ENCODE data around the gene C22orf42. TPM values are rescaled to one million over a fixed set of nuclear protein-coding genes. Genes with fewer than 3 reads are reported as not detected.
"Not testable (repeated sequence)": the region's sequence is repeated elsewhere in the genome, so short reads cannot be mapped to it uniquely, and the experiment has no call there.

C22orf42 gene
- total RNA-seq, 1 experiment from 2014 or later: not detected

DNA sequence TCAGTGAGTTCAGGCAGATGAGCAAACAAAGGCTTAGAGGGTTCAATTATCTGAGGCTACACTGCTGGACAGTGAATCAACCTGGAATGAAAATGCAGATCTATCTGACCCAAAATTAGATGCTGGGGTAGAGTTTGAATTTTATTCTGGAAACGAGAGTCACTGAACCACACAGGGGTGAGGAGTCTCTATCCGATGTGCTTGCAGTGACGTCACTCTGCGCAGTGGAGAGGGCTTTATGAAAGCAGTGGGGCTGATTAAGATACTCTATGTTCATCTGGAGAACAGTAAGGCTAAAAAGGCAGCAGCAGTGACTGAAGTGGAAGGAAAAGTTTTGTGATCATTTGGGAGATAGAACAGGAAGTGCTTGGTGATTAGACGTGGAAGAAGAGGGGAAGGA, 1.3 kb upstream of the C22orf42 start:
- not testable (repeated sequence) for H3K4me3 ChIP-seq (ENCODE audit: insufficient read depth, low read depth, low read length); H3K27me3 ChIP-seq (ENCODE audit: control insufficient read depth, insufficient read depth, low read length); H3K36me3 ChIP-seq (replicated peaks; ENCODE audit: control insufficient read depth, insufficient read depth, low read length); DNase-seq

DNA sequence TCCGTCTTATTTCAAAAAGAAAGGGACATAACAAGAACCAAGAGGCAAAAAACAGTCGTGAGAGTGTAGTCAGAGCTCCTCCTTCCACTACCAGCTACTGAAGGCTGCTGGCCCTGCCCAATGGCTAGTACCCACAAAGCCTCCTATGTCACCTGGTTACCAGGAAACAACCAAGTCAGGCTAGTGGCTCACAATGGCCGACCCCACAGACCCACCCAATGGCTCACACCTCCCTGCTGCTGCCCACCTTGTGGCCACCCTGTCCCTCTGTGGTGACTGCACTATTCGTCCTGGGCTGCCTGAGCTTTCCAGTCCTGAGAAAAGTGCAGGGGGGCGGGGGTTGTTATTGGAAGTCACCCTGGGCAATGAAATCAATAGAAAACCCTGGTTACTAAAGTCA, 1.5 kb downstream of the C22orf42 start:
- H3K27me3 ChIP-seq (ENCODE audit: control insufficient read depth, insufficient read depth, low read length); H3K36me3 ChIP-seq (replicated peaks; ENCODE audit: control insufficient read depth, insufficient read depth, low read length); DNase-seq; H3K4me3 ChIP-seq (ENCODE audit: insufficient read depth, low read depth, low read length): not testable (repeated sequence)

DNA sequence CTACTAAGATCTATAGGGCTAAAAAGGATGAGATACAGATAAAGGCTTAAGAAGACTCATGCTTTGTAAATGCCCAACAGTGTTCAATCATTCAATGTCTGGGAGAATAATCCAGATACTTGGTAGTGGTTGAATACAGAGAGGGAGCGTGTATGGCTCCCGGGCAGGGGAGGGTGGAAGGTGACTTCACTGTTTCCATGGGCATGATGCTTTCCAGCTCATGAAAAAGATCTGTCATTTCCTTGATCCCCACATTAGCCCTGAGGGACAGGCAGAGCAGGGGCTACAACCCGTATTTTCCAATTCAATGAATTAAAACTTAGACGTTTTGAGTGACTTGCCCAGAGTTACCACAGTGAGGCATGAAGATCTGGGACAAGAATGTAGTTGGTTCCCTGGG, 4.4 kb downstream of the C22orf42 start:
- not testable (repeated sequence) for DNase-seq; H3K36me3 ChIP-seq (replicated peaks; ENCODE audit: control insufficient read depth, insufficient read depth, low read length); H3K4me3 ChIP-seq (ENCODE audit: insufficient read depth, low read depth, low read length); H3K27me3 ChIP-seq (ENCODE audit: control insufficient read depth, insufficient read depth, low read length)

GRCh38 chr22:32151641-32152040, 7.5 kb downstream of the C22orf42 start:
- DNase-seq; H3K4me3 ChIP-seq (ENCODE audit: insufficient read depth, low read depth, low read length); H3K36me3 ChIP-seq (replicated peaks; ENCODE audit: control insufficient read depth, insufficient read depth, low read length); H3K27me3 ChIP-seq (ENCODE audit: control insufficient read depth, insufficient read depth, low read length): not testable (repeated sequence)

- not testable (repeated sequence) for H3K4me3 ChIP-seq (ENCODE audit: insufficient read depth, low read depth, low read length); DNase-seq; H3K36me3 ChIP-seq (replicated peaks; ENCODE audit: control insufficient read depth, insufficient read depth, low read length)
Measured at GRCh38 chr22:32150647-32151046, 8.5 kb downstream of the C22orf42 start.

DNA sequence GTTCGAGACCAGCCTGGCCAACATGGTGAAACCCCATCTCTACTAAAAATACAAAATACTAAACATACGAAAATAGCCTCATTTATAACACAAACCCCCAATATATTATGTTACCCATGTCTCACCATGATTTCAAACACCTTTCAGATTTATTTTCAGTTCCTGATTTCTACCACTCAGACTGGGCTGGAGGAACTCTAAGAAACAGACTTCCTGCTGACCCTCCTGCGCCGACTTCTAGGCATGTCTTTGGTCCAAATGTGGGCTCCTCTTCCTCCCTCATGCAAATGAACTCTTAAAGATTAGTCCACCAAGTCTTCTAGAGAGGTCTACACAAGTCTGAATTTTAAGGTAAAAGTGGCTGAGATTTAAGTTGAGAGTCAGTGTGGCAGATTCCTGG, 10.7 kb downstream of the C22orf42 start:
- not testable (repeated sequence) for DNase-seq; H3K4me3 ChIP-seq (ENCODE audit: insufficient read depth, low read depth, low read length); H3K27me3 ChIP-seq (ENCODE audit: control insufficient read depth, insufficient read depth, low read length); H3K36me3 ChIP-seq (replicated peaks; ENCODE audit: control insufficient read depth, insufficient read depth, low read length)

More at GRCh38 chr22:32150647-32151046, 8.5 kb downstream of the C22orf42 start:
- H3K27me3 ChIP-seq (ENCODE audit: control insufficient read depth, insufficient read depth, low read length): not testable (repeated sequence)

DNA sequence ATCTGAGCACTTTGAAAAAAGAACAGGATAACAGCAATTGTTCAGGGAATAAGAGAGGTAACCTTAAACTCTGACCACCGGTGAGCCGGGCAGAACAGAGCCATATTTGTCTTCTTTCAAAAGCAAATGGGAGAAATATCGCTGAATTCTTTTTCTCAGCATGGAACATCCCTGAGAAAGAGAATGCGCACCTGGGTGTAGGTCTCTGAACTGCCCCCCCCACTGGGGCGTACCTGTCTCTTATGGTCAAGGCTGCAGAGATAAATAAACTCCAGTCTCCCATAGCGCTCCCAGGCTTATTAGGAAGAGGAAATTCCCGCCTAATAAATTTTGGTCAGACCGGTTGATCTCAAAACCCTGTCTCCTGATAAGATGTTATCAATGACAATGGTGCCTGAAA, 12.0 kb downstream of the C22orf42 start:
- H3K36me3 ChIP-seq (replicated peaks; ENCODE audit: control insufficient read depth, insufficient read depth, low read length); H3K4me3 ChIP-seq (ENCODE audit: insufficient read depth, low read depth, low read length); DNase-seq; H3K27me3 ChIP-seq (ENCODE audit: control insufficient read depth, insufficient read depth, low read length): not testable (repeated sequence)

GRCh38 chr22:32144496-32145274, 14.4 kb downstream of the C22orf42 start:
- no peaks in the 10 kb centered on the region for H3K27me3 ChIP-seq (ENCODE audit: control insufficient read depth, insufficient read depth, low read length)
- no peak for DNase-seq
- H3K4me3 ChIP-seq (ENCODE audit: insufficient read depth, low read depth, low read length): no peak overlapping the region
- H3K36me3 ChIP-seq (replicated peaks; ENCODE audit: control insufficient read depth, insufficient read depth, low read length): no peaks in the 10 kb centered on the region

DNA sequence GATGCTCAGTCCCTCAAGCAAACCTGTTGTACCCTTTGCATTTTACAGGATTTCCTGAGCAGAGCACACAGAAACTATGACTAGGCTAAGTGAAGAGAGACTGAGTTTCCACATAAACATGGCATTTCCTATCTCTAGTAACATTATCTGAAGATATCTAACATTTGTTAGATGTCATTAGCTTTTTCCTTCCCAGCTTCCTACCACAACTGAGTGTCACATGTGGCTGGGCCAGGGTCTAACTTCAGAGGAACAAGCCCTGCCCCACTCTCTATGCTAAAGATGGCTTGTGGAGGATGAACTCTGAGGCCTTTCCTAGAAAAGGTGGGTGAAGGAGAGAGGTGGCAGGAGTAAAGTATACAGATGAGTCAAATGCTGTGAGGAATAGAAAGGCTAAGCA, 16.5 kb downstream of the C22orf42 start:
- DNase-seq: no peak
- Histone ChIP-seq H3K36me3 (replicated peaks; ENCODE audit: control insufficient read depth, insufficient read depth, low read length) (no peaks in the 10 kb centered on the region), H3K4me3 (ENCODE audit: insufficient read depth, low read depth, low read length) (no peak overlapping the region), H3K27me3 (ENCODE audit: control insufficient read depth, insufficient read depth, low read length) (no peaks in the 10 kb centered on the region)

DNA sequence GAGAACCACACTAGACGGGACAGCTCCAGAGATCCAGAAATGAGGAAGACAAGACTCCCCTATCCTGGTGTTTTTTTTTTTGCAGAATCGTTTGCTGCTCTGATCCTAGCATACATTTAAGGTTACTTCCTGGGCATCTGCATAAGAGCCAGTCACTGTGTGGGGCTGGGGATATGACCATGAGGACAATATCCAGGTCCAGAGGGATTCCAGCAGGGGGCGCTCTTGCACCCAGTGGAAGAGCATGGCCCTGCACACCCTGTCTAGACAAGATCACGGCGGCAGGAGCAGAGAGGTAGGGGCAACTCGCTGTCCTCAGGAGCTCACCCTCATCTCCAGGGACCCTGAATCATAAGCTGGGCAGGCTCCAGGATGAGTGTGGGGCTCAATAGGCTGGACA, 18.4 kb downstream of the C22orf42 start:
- not testable (repeated sequence) for H3K4me3 ChIP-seq (ENCODE audit: insufficient read depth, low read depth, low read length); H3K27me3 ChIP-seq (ENCODE audit: control insufficient read depth, insufficient read depth, low read length); DNase-seq; H3K36me3 ChIP-seq (replicated peaks; ENCODE audit: control insufficient read depth, insufficient read depth, low read length)

DNA sequence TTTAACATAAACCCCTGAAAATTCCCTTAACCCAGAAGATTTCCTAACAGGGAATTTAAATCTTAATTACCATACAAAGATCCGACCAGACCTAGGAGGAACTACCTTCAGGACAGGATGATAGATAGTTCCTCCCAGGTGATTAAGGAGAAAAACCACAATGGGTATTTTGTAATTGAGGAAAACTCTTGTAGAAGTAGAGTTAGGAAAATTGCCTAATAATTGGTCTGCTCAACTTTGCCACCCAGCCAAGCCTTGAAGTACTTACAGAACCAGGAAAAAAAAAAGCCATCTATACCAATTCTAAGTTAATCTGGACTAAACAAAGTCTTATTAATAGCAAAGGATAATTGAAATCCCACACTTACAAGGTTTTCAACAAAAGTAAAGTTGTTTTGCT, 20.5 kb downstream of the C22orf42 start:
- not testable (repeated sequence) for H3K27me3 ChIP-seq (ENCODE audit: control insufficient read depth, insufficient read depth, low read length); H3K4me3 ChIP-seq (ENCODE audit: insufficient read depth, low read depth, low read length); H3K36me3 ChIP-seq (replicated peaks; ENCODE audit: control insufficient read depth, insufficient read depth, low read length); DNase-seq

DNA sequence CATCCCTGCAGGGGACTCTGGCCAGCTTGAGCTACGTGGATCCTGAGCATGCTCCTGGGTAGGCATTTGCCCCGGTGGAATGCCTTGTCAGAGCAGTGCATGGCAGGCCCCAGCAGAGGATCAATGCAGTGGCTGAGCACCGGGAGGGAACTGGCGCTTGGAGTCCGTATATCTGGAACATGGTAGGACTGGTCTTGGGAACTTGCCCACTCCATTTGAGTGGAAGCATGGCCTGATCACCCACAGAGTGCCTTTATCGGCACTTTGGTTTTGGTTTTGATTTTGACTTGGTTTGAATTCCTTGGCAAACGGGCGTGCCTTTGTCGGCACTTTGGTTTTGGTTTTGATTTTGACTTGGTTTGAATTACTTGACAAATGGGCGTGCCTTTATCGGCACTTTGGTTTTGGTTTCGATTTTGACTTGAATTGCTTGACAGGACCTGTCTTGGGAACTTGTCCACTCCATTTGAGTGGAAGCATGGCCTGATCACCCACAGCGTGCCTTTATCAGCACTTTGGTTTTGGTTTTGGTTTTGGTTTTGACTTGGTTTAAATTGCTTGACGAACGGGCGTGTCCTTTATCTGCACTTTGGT, 21.3 kb downstream of the C22orf42 start:
- not testable (repeated sequence) for H3K27me3 ChIP-seq (ENCODE audit: control insufficient read depth, insufficient read depth, low read length); DNase-seq; H3K36me3 ChIP-seq (replicated peaks; ENCODE audit: control insufficient read depth, insufficient read depth, low read length); H3K4me3 ChIP-seq (ENCODE audit: insufficient read depth, low read depth, low read length)

- not testable (repeated sequence) for DNase-seq; H3K27me3 ChIP-seq (ENCODE audit: control insufficient read depth, insufficient read depth, low read length); H3K36me3 ChIP-seq (replicated peaks; ENCODE audit: control insufficient read depth, insufficient read depth, low read length); H3K4me3 ChIP-seq (ENCODE audit: insufficient read depth, low read depth, low read length)
Measured at GRCh38 chr22:32136881-32137280, 22.2 kb downstream of the C22orf42 start.

GRCh38 chr22:32135958-32136357, 23.1 kb downstream of the C22orf42 start:
- DNase-seq; H3K36me3 ChIP-seq (replicated peaks; ENCODE audit: control insufficient read depth, insufficient read depth, low read length); H3K4me3 ChIP-seq (ENCODE audit: insufficient read depth, low read depth, low read length); H3K27me3 ChIP-seq (ENCODE audit: control insufficient read depth, insufficient read depth, low read length): not testable (repeated sequence)

- DNase-seq; H3K36me3 ChIP-seq (replicated peaks; ENCODE audit: control insufficient read depth, insufficient read depth, low read length); H3K4me3 ChIP-seq (ENCODE audit: insufficient read depth, low read depth, low read length); H3K27me3 ChIP-seq (ENCODE audit: control insufficient read depth, insufficient read depth, low read length): not testable (repeated sequence)
Measured at GRCh38 chr22:32134796-32135195, 24.3 kb downstream of the C22orf42 start.
